Suprapubic skin (tissue), 4 donors: ENCODE data around the gene YARS1.

Experiments used
- EP300 ChIP-seq: sonication (generic); formaldehyde crosslinking; IDR thresholded peaks from one replicate; pipeline ENCODE4 v1.6.1; 2017; ENCODE audit warnings: antibody characterized with exemption
- POLR2A ChIP-seq, 2 donors: fragments of 450-650 bp; IDR thresholded peaks; one replicate each; pipeline ENCODE4 v1.6.1; 2017; ENCODE audit warnings: antibody characterized with exemption in 2 of 2, mild to moderate bottlenecking in 2 of 2, moderate library complexity in 2 of 2
- POLR2AphosphoS5 ChIP-seq, 3 donors: sonication (generic); formaldehyde crosslinking; IDR thresholded peaks; one replicate each; pipeline ENCODE4 v1.6.1; 2017; ENCODE audit warnings: antibody characterized with exemption in 3 of 3
- TF ChIP-seq, protein P1 (sequence below), 2 donors: fragments of 200-600 bp in 1 of 2; fragments of 450-650 bp in 1 of 2; sonication (generic) in 1 of 2; IDR thresholded peaks; one replicate each; pipeline ENCODE4 v1.5.1; 2016 to 2019; ENCODE audit warnings: antibody characterized with exemption in 2 of 2, mild to moderate bottlenecking in 1 of 2, moderate library complexity in 1 of 2

DNA sequence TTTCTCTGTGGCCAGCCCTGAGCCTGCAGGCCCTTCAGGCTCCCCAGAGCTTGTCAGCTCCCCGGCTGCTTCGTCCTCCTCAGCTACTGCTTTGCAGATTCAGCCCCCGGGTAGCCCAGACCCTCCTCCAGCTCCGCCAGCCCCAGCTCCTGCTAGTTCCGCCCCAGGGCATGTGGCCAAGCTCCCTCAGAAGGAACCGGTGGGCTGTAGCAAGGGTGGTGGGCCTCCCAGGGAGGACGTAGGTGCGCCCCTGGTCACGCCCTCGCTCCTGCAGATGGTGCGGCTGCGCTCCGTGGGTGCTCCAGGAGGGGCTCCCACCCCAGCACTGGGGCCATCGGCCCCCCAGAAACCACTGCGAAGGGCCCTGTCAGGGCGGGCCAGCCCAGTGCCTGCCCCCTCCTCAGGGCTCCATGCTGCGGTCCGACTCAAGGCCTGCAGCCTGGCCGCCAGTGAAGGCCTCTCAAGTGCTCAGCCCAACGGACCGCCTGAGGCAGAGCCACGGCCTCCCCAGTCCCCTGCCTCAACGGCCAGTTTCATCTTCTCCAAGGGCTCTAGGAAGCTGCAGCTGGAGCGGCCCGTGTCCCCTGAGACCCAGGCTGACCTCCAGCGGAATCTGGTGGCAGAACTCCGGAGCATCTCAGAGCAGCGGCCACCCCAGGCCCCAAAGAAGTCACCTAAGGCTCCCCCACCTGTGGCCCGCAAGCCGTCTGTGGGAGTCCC lies 45.4 kb downstream of the YARS1 start:
- TF ChIP-seq, protein P1, sequence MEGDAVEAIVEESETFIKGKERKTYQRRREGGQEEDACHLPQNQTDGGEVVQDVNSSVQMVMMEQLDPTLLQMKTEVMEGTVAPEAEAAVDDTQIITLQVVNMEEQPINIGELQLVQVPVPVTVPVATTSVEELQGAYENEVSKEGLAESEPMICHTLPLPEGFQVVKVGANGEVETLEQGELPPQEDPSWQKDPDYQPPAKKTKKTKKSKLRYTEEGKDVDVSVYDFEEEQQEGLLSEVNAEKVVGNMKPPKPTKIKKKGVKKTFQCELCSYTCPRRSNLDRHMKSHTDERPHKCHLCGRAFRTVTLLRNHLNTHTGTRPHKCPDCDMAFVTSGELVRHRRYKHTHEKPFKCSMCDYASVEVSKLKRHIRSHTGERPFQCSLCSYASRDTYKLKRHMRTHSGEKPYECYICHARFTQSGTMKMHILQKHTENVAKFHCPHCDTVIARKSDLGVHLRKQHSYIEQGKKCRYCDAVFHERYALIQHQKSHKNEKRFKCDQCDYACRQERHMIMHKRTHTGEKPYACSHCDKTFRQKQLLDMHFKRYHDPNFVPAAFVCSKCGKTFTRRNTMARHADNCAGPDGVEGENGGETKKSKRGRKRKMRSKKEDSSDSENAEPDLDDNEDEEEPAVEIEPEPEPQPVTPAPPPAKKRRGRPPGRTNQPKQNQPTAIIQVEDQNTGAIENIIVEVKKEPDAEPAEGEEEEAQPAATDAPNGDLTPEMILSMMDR (IDR thresholded peaks at IDR 0.05), result no peak
- TF ChIP-seq POLR2A (IDR thresholded peaks at IDR 0.05), result no peak
- TF ChIP-seq POLR2AphosphoS5 (IDR thresholded peaks at IDR 0.05), result no peak
- TF ChIP-seq EP300, result no peak
